GM18907 (cell line): ENCODE data around the gene MYMK.

ENCODE experiments used
- ATAC-seq: cut with Tn5 transposase; IDR thresholded peaks from one replicate; pipeline ENCODE4 v1.9.1; 2021; ENCODE audit warnings: mild to moderate bottlenecking, moderate library complexity; ENCODE audit not compliant: unreplicated experiment

Gene MYMK

DNA sequence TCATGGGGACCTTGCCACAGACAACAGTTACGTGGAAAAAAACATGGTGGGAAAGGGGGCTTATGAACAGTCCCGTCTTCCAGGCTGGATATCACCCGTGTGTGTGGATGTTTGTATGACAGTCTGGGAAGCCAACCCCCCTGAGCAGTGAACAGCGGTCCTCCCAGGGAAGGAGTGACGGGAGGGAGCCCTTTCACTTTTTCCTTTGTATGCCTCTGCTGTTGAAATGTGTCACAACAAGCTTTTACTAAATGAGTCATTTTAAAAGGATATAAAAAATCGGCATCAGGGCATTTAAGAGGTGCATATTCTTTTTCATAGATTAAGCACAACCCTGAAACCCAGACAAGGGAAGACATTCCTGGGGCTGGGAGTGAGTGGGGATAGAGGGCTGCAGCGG is 5.1 kb downstream of the MYMK start:
- no peak for ATAC-seq

DNA sequence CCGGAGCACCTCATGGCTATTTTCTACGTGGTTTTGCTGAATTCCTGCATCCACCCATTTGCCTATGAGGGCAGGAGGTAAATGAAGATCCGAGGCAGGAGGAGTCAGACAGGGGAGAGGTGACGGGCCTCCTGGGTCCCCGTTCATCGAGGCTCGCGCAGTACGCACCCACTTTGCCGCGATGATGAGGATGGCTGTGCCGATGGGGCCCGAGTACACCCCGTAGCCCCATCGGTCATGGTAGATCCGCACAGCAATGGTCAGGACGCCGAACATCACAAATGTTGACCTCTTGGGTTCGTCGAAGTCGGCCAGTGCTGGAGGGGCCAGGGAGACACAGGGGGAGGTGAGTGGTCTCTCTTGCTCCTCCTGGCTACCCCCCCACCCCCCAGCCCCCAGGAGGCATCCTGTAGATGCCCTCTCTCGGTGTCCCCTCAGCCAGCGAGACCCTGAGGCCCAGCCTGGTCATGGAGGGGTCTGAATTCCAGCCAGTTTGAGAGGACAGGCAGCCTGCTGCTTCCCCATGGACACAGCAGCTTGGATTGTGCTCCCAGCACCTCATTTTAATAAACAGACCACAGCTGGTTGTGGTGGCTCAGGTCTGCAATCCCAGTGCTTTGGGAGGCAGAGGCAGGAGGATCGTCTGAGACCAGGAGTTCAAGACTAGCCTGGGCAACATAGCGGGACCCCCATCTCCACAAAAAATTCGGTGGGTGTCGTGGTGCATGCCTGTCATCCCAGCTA is 5.9 kb downstream of the MYMK start:
- ATAC-seq, result no peak

DNA sequence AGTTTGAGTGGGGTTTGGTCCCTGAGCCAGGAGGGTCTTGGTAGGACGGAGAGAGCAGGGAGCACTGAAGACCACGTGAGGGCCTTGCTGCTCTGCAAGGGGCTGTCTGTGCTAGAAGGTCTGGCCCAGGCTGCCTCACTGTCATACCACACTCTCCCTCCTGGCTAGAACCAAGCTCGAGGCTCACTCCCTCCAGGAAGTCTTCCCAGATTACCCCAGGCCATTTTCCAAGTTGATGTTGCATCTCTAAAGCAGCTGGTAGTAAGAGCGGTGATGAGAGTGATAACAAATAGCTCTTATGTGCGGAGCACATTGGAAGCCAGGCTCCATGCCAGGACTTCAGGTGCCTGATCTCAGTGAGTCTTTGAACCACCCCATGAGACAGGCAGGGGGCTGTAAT is 6.6 kb downstream of the MYMK start:
- ATAC-seq, result no peak

DNA sequence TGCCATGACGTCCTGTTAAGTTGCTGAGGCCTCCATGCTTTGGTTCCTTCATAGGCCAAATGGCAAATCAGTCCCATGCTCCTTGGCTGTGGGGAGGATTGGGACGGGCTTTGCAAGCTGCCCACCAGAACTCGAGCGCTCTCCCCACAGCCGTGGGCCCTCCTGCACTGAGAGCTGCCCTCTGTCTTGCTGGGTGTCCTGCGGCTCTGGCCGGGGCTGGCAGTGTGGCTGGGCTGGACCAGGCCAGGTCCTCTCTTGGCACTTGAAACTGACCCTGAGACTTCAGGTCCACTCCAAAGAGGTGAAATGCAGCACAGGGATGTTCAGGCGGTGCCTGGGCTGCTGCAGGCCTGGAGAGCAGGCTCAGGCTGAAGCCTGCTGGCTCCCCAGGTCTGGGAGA is 7.0 kb downstream of the MYMK start:
- no peak for ATAC-seq

DNA sequence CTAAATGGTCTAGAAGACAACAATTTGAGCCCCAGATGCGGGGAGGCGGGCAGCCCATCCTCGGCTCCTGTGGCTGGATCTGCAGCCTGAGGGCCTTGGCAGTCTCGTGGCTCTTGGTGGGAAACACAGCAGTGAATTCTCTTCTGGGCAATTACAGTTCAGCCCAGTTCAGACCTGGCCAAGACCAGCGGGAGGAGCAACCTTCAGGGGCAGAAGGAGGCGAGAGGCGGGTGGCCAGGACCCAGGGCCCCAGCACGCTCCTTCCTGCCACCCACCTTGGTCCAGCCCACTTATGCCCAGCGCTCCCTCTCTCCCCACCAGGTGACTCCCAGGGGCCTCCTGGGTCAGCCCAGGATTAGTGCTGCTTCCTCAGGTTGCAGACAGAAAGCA is 7.8 kb downstream of the MYMK start:
- ATAC-seq, result no peak

DNA sequence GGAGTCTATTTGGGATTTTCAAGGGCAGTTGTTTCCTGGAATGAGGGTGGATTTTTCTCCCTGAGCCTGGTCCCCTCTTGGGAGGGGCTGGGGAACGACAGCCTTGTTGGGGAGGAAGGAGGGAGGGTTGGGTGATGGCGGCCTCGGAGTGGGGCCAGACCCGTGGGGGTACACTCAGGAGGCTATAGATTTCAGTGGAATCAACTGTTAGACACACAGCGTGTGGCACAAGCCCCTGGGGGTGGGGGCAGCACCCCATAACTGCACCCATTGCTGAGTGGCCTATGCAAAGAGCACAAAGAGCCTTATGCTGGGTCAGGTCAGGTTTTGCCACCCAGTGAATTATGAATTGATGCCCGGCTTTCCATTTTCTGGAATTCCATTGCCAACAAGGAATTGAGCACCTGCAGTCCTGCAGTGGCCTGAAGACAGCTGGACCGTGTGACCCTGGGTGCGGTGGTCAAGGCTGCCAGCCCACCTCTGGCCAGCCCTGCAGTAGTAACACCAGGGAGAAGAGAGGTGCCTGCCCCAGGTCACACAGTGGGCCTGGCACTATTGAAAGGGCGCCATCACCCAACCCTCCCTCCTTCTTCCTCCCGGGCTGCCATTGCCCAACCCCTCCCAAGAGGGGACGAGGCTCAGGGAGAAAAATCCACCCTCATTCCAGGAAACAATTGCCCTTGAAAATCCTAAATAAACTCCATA is 8.4 kb downstream of the MYMK start:
- no peak for ATAC-seq

DNA sequence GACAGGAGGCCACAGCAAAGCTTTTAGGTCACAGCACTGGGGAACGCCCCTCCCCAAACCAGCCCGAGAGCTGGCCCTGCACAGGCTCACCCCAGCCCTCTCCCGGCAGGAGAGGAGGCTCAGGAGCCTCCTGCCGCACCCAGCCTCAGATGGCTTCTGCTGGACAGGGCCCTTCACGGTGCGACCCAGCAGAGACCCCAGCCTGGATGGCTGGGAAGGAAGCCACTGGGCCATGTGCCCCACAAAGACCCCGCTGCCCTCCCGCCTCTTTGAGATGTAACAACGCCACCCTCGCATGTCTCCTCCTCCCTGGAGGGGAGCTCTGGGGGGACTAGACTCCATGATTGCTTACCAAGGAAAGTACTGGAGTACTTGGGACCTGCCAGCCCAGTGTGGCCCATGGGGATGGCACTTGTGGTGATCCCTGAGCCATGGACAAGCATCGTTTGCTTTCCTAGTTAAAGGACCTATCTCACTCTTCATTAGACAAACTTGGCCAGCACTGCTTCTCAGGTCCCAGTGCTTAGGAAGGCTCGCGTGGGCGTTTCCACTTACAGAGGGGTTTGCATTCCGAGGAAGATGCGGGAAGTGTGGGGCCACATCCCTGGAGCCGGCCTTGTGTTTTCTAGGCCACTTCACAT is 9.0 kb downstream of the MYMK start:
- no peak for ATAC-seq

DNA sequence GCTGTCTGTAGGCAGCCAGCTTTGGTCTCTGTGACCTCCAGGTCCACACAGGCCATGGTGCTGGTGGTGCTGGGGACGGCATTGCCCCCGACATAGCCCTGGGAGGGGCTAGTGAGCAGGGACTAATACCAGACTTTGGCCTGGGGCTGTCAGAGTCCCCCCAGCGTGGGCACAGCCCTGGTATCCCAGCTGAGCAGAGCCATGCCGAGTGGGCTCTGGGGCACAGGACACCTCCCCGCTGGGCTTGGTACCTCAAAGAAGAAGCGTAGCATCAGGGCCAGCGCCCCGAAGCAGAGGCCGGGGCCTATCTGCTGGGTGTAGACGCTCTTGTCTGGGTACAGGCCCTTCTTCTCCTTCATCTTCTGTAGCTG is 9.5 kb downstream of the MYMK start:
- ATAC-seq, result no peak

DNA sequence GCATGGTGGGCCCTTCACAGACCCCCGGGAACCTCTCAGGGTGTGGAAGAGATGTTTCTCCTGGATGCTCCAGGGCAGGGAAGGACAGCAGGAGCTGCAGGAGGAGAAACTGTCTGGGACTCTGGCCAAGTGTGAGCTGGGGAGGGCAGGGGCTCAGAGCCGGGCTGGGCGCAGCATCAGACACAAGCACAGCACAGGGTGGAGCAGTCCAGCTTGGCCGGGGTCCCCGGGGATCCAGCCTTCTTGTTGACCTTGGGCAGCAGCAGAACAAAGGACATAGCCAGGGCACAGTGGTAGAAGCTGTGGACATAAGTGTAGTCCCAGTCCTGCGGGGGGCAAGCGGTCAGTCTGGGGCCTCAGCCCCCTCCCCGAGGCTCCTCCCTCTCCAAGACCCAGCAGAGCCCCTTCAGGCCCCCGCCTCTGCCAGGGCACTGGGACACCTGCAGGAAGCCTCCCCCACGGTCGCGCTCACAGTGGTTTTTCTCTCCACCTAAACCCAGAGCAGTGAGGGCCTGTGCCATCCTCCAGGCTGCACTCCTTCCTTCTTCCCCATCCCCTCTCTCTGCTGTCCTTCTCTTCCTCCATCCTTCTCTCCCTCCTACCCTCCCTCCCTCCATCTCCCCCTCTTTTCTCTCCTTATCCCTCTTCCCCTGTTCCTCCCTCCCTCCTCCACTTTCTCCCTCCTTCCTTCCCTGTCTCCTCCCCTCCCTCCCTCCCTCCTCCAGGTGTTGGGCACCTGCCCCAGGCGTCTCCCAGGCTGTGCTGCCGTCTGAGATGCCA is 10.1 kb downstream of the MYMK start:
- ATAC-seq, result no peak

DNA sequence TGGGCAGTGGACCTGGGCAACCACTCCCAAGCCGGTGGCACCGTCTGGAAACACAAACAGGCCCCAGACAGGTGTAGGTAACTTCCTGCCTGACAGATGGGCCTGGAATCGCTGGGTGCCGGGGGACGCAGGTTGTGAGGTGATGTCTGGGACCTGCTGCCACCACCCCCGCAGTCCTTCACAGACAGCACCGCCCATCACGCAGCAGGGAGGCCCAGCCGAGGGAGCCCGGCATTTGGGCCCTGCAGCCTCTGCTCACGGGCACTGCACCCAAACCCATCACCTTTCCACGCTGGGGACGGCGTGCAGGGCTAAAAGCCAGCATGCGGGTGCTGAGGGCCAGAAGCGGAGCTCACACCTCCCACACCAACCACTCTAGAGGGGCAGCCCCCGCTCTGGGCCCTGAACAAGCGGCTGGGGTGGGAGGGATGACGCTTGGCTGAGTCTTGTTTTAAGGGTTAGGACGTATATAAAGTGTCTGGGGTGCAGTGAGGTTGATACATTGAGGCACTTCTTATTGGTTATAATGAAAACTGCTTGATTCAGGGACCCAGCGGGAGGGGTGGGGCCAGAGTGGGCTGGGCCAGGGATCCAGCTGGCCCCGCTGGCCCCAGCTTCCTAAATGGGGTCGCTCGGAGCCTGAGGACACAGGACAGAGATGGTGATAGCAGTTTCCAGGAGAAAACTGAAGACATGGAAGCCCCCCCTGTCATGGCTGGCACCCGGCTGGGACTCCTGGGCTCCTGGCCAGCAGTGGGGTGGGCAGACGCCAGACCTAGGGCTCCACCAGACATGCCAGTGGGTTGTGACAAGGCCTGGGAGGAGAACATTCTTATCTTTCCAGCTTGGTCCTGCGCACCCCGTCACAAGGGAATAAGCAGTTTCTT is 11.3 kb downstream of the MYMK start:
- no peak for ATAC-seq

DNA sequence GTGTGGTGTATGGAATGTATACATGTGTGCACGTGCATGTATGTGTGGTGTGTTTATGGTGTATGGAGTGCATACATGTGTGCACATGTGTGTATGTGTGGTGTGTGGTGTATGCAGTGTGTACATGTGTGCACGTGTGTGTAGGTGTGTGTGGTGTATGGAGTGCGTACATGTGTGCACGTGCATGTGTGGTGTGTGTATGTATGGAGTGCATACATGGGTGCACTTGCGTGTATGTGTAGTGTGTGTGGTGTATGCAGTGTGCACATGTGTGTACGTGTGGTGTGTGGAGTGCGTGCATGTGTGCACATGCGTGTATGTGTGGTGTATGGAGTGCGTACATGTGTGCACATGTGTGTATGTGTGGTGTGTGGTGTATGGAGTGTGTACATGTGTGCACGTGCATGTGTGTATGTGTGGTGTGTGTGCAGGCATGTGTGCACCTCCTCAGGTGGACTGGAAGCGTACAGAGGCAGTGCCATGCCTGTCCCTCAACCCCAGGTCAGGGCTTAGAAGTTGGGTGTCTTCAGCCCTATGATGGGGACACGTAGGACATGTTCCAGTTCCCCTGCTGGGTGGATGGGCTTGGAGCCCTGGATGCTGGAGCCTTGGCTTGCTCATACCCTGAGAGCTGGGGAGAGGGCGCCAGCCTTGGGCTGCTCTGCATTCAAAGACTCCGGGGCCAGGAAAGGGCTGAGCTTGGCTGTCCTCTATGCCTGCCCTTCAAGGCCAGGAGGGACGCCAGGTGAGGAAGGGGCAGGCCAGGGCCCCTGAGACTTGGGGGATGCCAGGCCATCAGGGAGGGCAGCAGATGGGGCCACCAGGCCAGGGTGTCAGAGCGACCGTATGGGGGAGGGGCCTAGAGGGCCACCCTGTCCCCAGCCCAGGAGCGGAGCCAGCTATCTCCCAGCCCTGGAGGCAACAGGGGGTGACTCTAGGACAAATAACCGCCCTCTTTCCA is 12.2 kb downstream of the MYMK start:
- ATAC-seq, result no peak

DNA sequence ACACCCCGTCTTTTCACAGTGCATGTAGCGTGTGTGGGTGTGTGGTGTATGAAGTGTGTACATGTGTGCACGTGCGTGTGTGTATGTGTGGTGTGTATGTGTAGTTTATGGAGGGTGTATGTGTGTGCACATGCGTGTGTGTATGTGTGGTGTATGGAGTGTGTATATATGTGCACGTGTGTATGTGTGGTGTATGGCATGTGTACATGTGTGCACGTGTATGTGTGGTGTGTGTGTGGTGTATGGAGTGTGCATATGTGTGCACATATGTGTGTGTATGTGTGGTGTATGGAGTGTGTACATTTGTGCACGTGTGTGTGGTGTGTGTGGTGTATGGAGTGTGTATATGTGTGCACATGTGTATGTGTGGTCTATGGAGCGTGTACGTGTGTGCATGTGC is 13.2 kb downstream of the MYMK start:
- ATAC-seq, result no peak

DNA sequence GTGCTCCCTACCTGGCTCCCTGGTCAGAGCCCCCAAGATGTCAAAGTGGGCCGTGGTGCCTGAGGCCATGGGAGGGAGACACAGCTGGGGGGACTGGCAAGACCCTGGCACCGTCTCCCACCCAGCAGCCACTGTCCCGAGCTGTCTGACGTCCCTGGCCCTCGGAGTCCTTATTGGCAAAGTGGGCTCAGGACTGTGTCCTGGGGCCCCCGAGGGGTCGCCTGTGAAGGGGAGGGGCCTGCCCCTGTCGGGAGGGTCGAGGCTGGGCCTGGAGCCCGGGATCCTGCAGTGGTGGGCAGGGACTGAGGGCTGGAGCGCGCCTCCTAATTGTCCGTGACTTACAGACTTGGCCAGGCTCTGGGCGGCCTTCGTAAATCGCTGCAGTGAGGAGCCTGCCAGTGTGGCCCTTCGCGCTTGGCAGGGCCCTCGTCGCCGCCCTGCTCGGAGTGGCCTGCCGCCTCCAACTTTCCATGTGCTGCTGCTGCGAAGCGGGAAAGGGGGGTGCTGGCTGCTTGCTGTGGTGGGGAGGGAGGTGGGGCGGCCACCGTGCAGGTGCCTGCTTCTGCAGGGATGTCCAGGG is 13.7 kb downstream of the MYMK start:
- ATAC-seq, result no peak

DNA sequence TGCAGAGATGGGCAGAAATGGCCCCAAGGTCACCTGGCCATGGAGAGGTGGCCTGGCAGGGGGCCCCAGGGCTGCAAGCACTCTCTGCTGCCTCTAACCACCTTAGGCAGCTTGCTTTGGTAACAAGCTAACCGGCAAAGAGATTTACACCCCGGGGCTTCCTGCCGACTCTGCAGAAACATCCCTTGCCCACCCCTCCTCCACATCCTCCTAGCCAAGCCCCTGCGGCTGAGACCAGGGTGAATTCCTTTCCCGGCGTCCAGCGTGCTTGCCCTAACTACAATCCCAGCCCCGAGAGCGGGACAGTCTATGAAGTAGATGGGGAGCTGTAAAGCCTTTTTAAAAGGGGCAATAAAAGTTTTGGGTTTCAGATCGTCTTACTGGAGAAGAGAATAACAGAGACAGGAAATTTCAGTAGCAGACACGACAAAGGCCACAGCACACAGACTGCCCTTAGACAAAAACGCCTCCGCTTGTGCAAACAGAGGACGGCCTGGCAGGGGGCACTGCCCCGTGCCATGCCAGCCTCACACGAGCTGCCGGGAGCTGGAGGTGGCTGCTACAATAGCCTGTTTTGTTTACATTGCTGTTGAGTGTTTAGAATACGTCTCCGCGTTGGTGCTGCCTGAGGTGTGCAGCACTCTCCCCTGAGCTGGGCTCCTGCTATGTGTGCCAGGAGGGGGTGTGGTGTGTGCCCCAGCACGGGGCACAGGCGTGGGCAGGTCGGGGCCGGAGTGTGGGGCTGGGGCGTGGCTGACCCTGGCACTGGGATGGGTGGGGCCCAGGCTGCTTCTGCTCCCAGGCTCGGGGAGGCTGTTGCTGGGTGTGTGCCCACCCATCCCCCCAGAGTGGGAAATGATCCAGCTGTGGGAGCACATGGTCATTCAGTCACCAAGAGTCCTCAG is 15.3 kb downstream of the MYMK start:
- no peak for ATAC-seq

DNA sequence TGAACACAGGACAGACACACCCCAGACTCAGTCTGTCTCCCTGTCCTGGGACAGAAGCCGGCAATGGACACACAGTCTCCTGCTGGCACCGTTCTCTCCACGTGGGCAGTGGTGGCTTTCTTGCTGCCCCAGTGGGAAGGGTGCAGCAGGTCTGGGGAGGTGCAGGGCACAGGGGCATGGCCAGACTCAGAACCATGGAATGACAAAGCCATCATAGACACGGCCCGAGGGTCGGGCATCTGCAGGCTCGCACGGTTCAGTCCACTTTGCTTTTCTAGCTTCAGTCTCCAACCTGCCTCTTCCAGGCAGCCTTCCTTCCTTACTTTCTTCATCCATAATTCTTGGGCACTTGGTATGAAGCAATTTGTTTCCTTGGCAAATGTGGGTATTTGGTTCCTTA is 16.7 kb downstream of the MYMK start:
- no peak for ATAC-seq

DNA sequence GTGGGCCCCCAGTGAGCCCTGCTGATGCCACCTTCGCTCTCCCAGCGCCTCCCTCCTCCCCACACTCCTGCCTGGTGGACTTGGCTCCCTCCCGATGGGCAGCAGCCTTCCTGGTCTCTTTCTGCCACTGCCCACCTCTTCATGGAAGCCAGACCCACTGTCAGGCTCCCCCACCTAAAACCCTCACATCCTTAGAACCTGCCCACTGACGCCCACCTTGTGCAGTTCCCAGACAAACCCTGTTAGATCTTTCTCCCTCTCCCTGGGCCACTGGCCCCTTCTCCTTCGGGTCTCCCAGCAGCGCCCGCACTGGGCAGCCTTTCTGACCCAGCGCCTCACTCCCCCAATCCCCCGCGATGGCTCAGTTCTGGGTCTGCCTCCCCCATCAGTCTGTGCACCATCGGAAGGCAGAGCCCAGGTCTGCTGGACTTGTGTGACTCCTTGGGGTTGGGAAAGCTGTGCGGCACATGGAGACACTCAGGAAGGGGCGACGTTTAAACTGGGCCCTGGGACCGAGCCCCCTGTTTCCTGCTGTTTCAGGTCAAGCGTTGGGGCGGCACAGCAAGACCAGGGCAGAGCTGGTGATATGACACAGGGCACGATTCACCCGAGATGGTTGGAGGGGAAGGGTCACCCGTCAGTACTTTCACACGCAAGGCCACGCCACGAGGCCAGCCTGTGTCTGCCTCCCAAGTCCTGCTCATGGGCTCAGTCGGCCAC is 17.4 kb downstream of the MYMK start:
- ATAC-seq, result no peak

DNA sequence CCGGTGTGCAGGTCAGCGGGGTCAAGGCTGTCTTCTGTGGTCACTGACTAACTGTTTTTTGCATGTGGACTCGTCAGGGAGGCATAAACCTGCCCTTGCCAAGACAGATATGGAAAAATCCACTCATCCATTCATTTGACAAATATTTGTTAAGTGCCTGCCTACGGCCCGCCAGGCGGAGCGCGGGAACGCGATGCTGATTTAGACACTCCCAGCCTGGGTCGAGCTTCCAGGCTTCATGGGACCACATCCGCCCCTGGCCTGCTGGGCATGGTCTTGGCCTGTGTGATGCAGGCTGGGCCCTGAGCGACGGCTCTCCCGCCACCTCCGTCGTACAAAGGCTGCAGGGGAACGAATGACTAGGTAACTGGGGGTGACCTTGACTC is 18.1 kb downstream of the MYMK start:
- ATAC-seq, result no peak
